Right atrium auricular region (tissue), 2 donors: Measurements from ENCODE around the gene FAM151B. TPM values are rescaled to one million over a fixed set of nuclear protein-coding genes. Genes with fewer than 3 reads are reported as not detected.

Source experiments
- DNase-seq: peaks from one replicate; pipeline ENCODE4 v3.0.0-alpha.2; 2019; ENCODE audit warnings: low spot score
- H3K27ac ChIP-seq, 2 donors: fragments of 200-600 bp; sonication (generic); 1 replicate in 1 of 2; 2 replicates in 1 of 2; pipeline ENCODE4 v1.5.1; 2016 to 2019
- H3K27me3 ChIP-seq, 2 donors: fragments of 200-600 bp; sonication (generic); one replicate each; pipeline versions ENCODE4 v1.5.1 to v1.6.0; 2017 to 2019
- H3K36me3 ChIP-seq: fragments of 200-600 bp; sonication (generic); one replicate; pipeline ENCODE4 v1.5.1; 2016
- H3K4me1 ChIP-seq, 2 donors: fragments of 200-600 bp; sonication (generic); one replicate each; pipeline versions ENCODE4 v1.5.1 to v1.6.0; 2017 to 2019
- H3K4me3 ChIP-seq, 2 donors: fragments of 200-600 bp; sonication (generic); 1 replicate in 1 of 2; 2 replicates in 1 of 2; pipeline ENCODE4 v1.5.1; 2017 to 2019; ENCODE audit warnings: mild to moderate bottlenecking in 1 of 2, moderate library complexity in 1 of 2
- H3K9me3 ChIP-seq, 2 donors: fragments of 200-600 bp; sonication (generic); one replicate each; pipeline ENCODE4 v1.5.1; 2019
- CTCF ChIP-seq, 2 donors: fragments of 200-600 bp; sonication (generic); IDR thresholded peaks; one replicate each; pipeline ENCODE4 v1.5.1; 2019; ENCODE audit warnings: antibody characterized with exemption in 2 of 2
- total RNA-seq, 2 donors: library from RNA; depleted of rRNA; stranded (reverse); fragments of >200 nt; gene quantifications; one replicate each; pipeline ENCODE4 v1.1.0, GENCODE V29; 2016

FAM151B gene
- total RNA-seq, 2 donors from 2014 or later: 1.8 to 1.9 TPM

- no peak for DNase-seq
- Histone ChIP-seq H3K27me3 (no peaks in the 10 kb centered on the region), H3K9me3 (no peaks in the 10 kb centered on the region), H3K4me1 (no peaks in the 10 kb centered on the region), H3K36me3 (no peaks in the 10 kb centered on the region), H3K27ac (no peak overlapping the region), H3K4me3 (no peak overlapping the region)
- no peak for TF ChIP-seq CTCF (IDR thresholded peaks at IDR 0.05)
Observed at GRCh38 chr5:80504833-80505232, 16.9 kb downstream of the FAM151B start.

GRCh38 chr5:80507663-80508062, 19.8 kb downstream of the FAM151B start:
- DNase-seq: no peak
- no peaks in the 10 kb centered on the region for H3K27me3 ChIP-seq
- H3K36me3 ChIP-seq: no peaks in the 10 kb centered on the region
- no peak overlapping the region for H3K4me3 ChIP-seq
- no peaks in the 10 kb centered on the region for H3K4me1 ChIP-seq
- H3K27ac ChIP-seq: no peak overlapping the region
- TF ChIP-seq CTCF (IDR thresholded peaks at IDR 0.05): no peak
- H3K9me3 ChIP-seq: no peaks in the 10 kb centered on the region

GRCh38 chr5:80508844-80509243, 20.9 kb downstream of the FAM151B start:
- H3K4me1 ChIP-seq: no peaks in the 10 kb centered on the region
- DNase-seq: no peak
- H3K36me3 ChIP-seq: no peaks in the 10 kb centered on the region
- H3K9me3 ChIP-seq: no peaks in the 10 kb centered on the region
- no peak for TF ChIP-seq CTCF (IDR thresholded peaks at IDR 0.05)
- H3K4me3 ChIP-seq: no peak overlapping the region
- H3K27ac ChIP-seq: no peak overlapping the region
- no peaks in the 10 kb centered on the region for H3K27me3 ChIP-seq

- H3K4me3 ChIP-seq: no peak overlapping the region
- H3K27ac ChIP-seq: no peak overlapping the region
- no peak for DNase-seq
- H3K9me3 ChIP-seq: no peaks in the 10 kb centered on the region
- H3K36me3 ChIP-seq: no peaks in the 10 kb centered on the region
- TF ChIP-seq CTCF (IDR thresholded peaks at IDR 0.05): no peak
- no peaks in the 10 kb centered on the region for H3K4me1 ChIP-seq
- no peaks in the 10 kb centered on the region for H3K27me3 ChIP-seq
Observed at GRCh38 chr5:80509362-80509761, 21.5 kb downstream of the FAM151B start.

- H3K27ac ChIP-seq: no peak overlapping the region
- no peaks in the 10 kb centered on the region for H3K27me3 ChIP-seq
- no peaks in the 10 kb centered on the region for H3K4me1 ChIP-seq
- H3K36me3 ChIP-seq: no peaks in the 10 kb centered on the region
- no peak overlapping the region for H3K4me3 ChIP-seq
- DNase-seq: no peak
- H3K9me3 ChIP-seq: no peaks in the 10 kb centered on the region
- TF ChIP-seq CTCF (IDR thresholded peaks at IDR 0.05): no peak
Observed at GRCh38 chr5:80516826-80517225, 28.9 kb downstream of the FAM151B start.

- H3K27me3 ChIP-seq: no peaks in the 10 kb centered on the region
- H3K4me1 ChIP-seq: no peaks in the 10 kb centered on the region
- TF ChIP-seq CTCF (IDR thresholded peaks at IDR 0.05): no peak
- H3K4me3 ChIP-seq: no peak overlapping the region
- no peak overlapping the region for H3K27ac ChIP-seq
- H3K36me3 ChIP-seq: no peaks in the 10 kb centered on the region
- no peaks in the 10 kb centered on the region for H3K9me3 ChIP-seq
- no peak for DNase-seq
Observed at GRCh38 chr5:80540691-80541090, 52.8 kb downstream of the FAM151B start.
